ENCODE measurements around the gene OR2A14. TPM values are rescaled to one million over a fixed set of nuclear protein-coding genes. Genes with fewer than 3 reads are reported as not detected.

OR2A14 gene
- polyA plus RNA-seq, 1 donor from 2014 or later: not detected

- TF ChIP-seq EP300 (conservative IDR thresholded peaks at IDR 0.05; ENCODE audit: poor library complexity, severe bottlenecking) (no peak), SMC3 (conservative IDR thresholded peaks at IDR 0.05; ENCODE audit: poor library complexity) (no peak), EZH2 (IDR thresholded peaks at IDR 0.05; ENCODE audit: borderline replicate concordance, insufficient read depth, low read length, poor library complexity, severe bottlenecking) (no peak), POLR2AphosphoS5 (IDR thresholded peaks at IDR 0.05) (no peak), RAD21 (conservative IDR thresholded peaks at IDR 0.05) (no peak), MXI1 (conservative IDR thresholded peaks at IDR 0.05; ENCODE audit: poor library complexity, severe bottlenecking) (no peak), TAF1 (IDR thresholded peaks at IDR 0.05; ENCODE audit: low read depth) (no peak)
- TF ChIP-seq, protein P1, sequence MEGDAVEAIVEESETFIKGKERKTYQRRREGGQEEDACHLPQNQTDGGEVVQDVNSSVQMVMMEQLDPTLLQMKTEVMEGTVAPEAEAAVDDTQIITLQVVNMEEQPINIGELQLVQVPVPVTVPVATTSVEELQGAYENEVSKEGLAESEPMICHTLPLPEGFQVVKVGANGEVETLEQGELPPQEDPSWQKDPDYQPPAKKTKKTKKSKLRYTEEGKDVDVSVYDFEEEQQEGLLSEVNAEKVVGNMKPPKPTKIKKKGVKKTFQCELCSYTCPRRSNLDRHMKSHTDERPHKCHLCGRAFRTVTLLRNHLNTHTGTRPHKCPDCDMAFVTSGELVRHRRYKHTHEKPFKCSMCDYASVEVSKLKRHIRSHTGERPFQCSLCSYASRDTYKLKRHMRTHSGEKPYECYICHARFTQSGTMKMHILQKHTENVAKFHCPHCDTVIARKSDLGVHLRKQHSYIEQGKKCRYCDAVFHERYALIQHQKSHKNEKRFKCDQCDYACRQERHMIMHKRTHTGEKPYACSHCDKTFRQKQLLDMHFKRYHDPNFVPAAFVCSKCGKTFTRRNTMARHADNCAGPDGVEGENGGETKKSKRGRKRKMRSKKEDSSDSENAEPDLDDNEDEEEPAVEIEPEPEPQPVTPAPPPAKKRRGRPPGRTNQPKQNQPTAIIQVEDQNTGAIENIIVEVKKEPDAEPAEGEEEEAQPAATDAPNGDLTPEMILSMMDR (IDR thresholded peaks at IDR 0.05; ENCODE audit: poor library complexity, severe bottlenecking): no peak
- TF ChIP-seq, protein P2, sequence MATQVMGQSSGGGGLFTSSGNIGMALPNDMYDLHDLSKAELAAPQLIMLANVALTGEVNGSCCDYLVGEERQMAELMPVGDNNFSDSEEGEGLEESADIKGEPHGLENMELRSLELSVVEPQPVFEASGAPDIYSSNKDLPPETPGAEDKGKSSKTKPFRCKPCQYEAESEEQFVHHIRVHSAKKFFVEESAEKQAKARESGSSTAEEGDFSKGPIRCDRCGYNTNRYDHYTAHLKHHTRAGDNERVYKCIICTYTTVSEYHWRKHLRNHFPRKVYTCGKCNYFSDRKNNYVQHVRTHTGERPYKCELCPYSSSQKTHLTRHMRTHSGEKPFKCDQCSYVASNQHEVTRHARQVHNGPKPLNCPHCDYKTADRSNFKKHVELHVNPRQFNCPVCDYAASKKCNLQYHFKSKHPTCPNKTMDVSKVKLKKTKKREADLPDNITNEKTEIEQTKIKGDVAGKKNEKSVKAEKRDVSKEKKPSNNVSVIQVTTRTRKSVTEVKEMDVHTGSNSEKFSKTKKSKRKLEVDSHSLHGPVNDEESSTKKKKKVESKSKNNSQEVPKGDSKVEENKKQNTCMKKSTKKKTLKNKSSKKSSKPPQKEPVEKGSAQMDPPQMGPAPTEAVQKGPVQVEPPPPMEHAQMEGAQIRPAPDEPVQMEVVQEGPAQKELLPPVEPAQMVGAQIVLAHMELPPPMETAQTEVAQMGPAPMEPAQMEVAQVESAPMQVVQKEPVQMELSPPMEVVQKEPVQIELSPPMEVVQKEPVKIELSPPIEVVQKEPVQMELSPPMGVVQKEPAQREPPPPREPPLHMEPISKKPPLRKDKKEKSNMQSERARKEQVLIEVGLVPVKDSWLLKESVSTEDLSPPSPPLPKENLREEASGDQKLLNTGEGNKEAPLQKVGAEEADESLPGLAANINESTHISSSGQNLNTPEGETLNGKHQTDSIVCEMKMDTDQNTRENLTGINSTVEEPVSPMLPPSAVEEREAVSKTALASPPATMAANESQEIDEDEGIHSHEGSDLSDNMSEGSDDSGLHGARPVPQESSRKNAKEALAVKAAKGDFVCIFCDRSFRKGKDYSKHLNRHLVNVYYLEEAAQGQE (IDR thresholded peaks at IDR 0.05; ENCODE audit: borderline replicate concordance): no peak
- no peaks in the 10 kb centered on the region for H3K9me3 ChIP-seq (ENCODE audit: low read length)
These were observed 9.3 kb downstream of the OR2A14 start for GRCh38 chr7:144132262-144132661.

DNA sequence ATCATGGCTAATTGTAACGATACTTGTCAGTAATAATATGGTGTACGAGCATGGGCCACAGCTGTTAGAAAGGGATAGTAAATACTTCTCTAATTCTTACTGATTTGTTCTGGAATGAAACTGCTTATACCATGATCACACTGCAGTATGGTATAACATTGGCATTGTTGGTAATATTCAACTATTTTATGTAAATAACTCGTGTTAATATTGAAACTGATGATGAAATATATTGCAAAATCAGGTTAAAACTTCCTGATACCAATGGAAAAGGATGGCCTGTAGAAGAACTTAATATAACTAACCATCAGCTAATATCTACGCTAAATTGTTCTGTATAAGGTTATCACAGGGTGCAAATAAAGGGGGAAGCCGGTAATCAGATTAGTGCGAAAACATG lies 10.3 kb downstream of the OR2A14 start:
- Histone ChIP-seq H4K20me1 (ENCODE audit: insufficient read depth) (no peaks in the 10 kb centered on the region), H3K9me2 (ENCODE audit: insufficient read depth, low read length) (no peaks in the 10 kb centered on the region), H3K9me3 (ENCODE audit: low read length) (no peaks in the 10 kb centered on the region), H3K9ac (ENCODE audit: low read length) (no peak overlapping the region), H3K27me3 (ENCODE audit: insufficient read depth, low read depth, low read length) (no peaks in the 10 kb centered on the region), H3K4me2 (ENCODE audit: low read length) (no peak overlapping the region), H2AFZ (ENCODE audit: low read depth, low read length) (no peak overlapping the region), H3K36me3 (ENCODE audit: insufficient read depth, low read length) (no peaks in the 10 kb centered on the region), H3K79me2 (replicated peaks; ENCODE audit: insufficient read depth, low read length) (no peaks in the 10 kb centered on the region), H3K4me3 (ENCODE audit: low read length) (no peak overlapping the region), H3F3A (ENCODE audit: insufficient read depth, low read length, poor library complexity, severe bottlenecking) (no peaks in the 10 kb centered on the region), H3K27ac (ENCODE audit: low read length) (no peak overlapping the region)
- TF ChIP-seq TAF1 (IDR thresholded peaks at IDR 0.05; ENCODE audit: low read depth) (no peak), SMC3 (conservative IDR thresholded peaks at IDR 0.05; ENCODE audit: poor library complexity) (no peak), EZH2 (IDR thresholded peaks at IDR 0.05; ENCODE audit: borderline replicate concordance, insufficient read depth, low read length, poor library complexity, severe bottlenecking) (no peak), RAD21 (conservative IDR thresholded peaks at IDR 0.05) (no peak), MXI1 (conservative IDR thresholded peaks at IDR 0.05; ENCODE audit: poor library complexity, severe bottlenecking) (no peak), EP300 (conservative IDR thresholded peaks at IDR 0.05; ENCODE audit: poor library complexity, severe bottlenecking) (no peak), POLR2AphosphoS5 (IDR thresholded peaks at IDR 0.05) (no peak)
- TF ChIP-seq, protein P1 (IDR thresholded peaks at IDR 0.05; ENCODE audit: poor library complexity, severe bottlenecking): no peak
- TF ChIP-seq, protein P2 (IDR thresholded peaks at IDR 0.05; ENCODE audit: borderline replicate concordance): no peak

More at GRCh38 chr7:144132262-144132661, 9.3 kb downstream of the OR2A14 start:
- Histone ChIP-seq H3K27ac (ENCODE audit: low read length) (no peak overlapping the region), H3K27me3 (ENCODE audit: insufficient read depth, low read depth, low read length) (no peaks in the 10 kb centered on the region), H3F3A (ENCODE audit: insufficient read depth, low read length, poor library complexity, severe bottlenecking) (no peaks in the 10 kb centered on the region), H3K9me2 (ENCODE audit: insufficient read depth, low read length) (no peaks in the 10 kb centered on the region), H4K20me1 (ENCODE audit: insufficient read depth) (no peaks in the 10 kb centered on the region), H3K36me3 (ENCODE audit: insufficient read depth, low read length) (no peaks in the 10 kb centered on the region), H3K9ac (ENCODE audit: low read length) (no peak overlapping the region), H3K4me2 (ENCODE audit: low read length) (no peak overlapping the region), H2AFZ (ENCODE audit: low read depth, low read length) (no peak overlapping the region), H3K79me2 (replicated peaks; ENCODE audit: insufficient read depth, low read length) (no peaks in the 10 kb centered on the region), H3K4me3 (ENCODE audit: low read length) (no peak overlapping the region)
